ENCODE data around the gene RTN4IP1.

RTN4IP1 gene

GRCh38 chr6:106617857-106618256 lies 11.4 kb downstream of the RTN4IP1 start:
- no peak overlapping the region for H3K27ac ChIP-seq
- TF ChIP-seq ZFX (IDR thresholded peaks at IDR 0.05; ENCODE audit: borderline replicate concordance) = no peak

- TF ChIP-seq CTCF (IDR thresholded peaks at IDR 0.05) = no peak
- no peak for TF ChIP-seq ZFX (IDR thresholded peaks at IDR 0.05; ENCODE audit: borderline replicate concordance)
- H3K27ac ChIP-seq = no peak overlapping the region
Measured at GRCh38 chr6:106617302-106617701, 12.0 kb downstream of the RTN4IP1 start.

GRCh38 chr6:106614592-106615257 lies 14.6 kb downstream of the RTN4IP1 start:
- TF ChIP-seq ZFX (IDR thresholded peaks at IDR 0.05; ENCODE audit: borderline replicate concordance) (no peak), CTCF (IDR thresholded peaks at IDR 0.05) (no peak)
- H3K27ac ChIP-seq = no peak overlapping the region

GRCh38 chr6:106614166-106614565 lies 15.1 kb downstream of the RTN4IP1 start:
- H3K27ac ChIP-seq = no peak overlapping the region
- TF ChIP-seq CTCF (IDR thresholded peaks at IDR 0.05) = no peak
- no peak for TF ChIP-seq ZFX (IDR thresholded peaks at IDR 0.05; ENCODE audit: borderline replicate concordance)

GRCh38 chr6:106613590-106613989 lies 15.7 kb downstream of the RTN4IP1 start:
- no peak overlapping the region for H3K27ac ChIP-seq
- TF ChIP-seq CTCF (IDR thresholded peaks at IDR 0.05) = no peak
- no peak for TF ChIP-seq ZFX (IDR thresholded peaks at IDR 0.05; ENCODE audit: borderline replicate concordance)

- no peak for TF ChIP-seq ZFX (IDR thresholded peaks at IDR 0.05; ENCODE audit: borderline replicate concordance)
- no peak for TF ChIP-seq CTCF (IDR thresholded peaks at IDR 0.05)
- no peak overlapping the region for H3K27ac ChIP-seq
Measured at GRCh38 chr6:106612671-106613416, 16.5 kb downstream of the RTN4IP1 start.

- no peak overlapping the region for H3K27ac ChIP-seq
- no peak for TF ChIP-seq ZFX (IDR thresholded peaks at IDR 0.05; ENCODE audit: borderline replicate concordance)
- no peak for TF ChIP-seq CTCF (IDR thresholded peaks at IDR 0.05)
Measured at GRCh38 chr6:106611030-106611429, 18.3 kb downstream of the RTN4IP1 start.

Measured in 22Rv1 (cell line).